Panc1 (cell line): ENCODE results near the gene MEP1B. TPM values are rescaled to one million over a fixed set of nuclear protein-coding genes. Genes with fewer than 3 reads are reported as not detected.

ENCODE experiments used
- ATAC-seq: fragments of 200-7000 bp; cut with Tn5 transposase; 2 replicates; pipeline ENCODE4 v1.9.1; 2020; ENCODE audit warnings: mild to moderate bottlenecking, moderate library complexity
- BruUV-seq: library from RNA; stranded (reverse); fragments of 400-500 nt; replicated peaks from 2 replicates; lab custom pipeline; 2021; lab: Mats Ljungman, UMichigan
- CTCF ChIA-PET: fragments of 300-600 bp; sonication (Branson Sonifier 250); formaldehyde crosslinking; loops from one replicate; lab custom pipeline; 2022; ENCODE audit warnings: antibody characterized with exemption; lab: Charles Lee
- POLR2A ChIA-PET: fragments of 300-600 bp; sonication (Branson Sonifier 250); formaldehyde crosslinking; loops from one replicate; lab custom pipeline; 2022; ENCODE audit warnings: antibody characterized with exemption; lab: Charles Lee
- DNase-seq: peaks from one replicate; pipeline ENCODE4 v3.0.0-alpha.2; 2010; ENCODE audit warnings: low read depth, low spot score
- H3K27ac ChIP-seq: 2 replicates; pipeline ENCODE4 v1.5.1; 2011; ENCODE audit warnings: mild to moderate bottlenecking, low read length, inconsistent platforms
- H3K27me3 ChIP-seq: fragments of 200-500 bp; sonication (Bioruptor generic); 2 replicates; pipeline ENCODE4 v1.6.0; 2014; ENCODE audit warnings: low read length, inconsistent platforms; ENCODE audit not compliant: control insufficient read depth, insufficient read depth
- H3K36me3 ChIP-seq: fragments of 200-500 bp; sonication (Bioruptor generic); 2 replicates; pipeline ENCODE4 v1.5.1; 2014; ENCODE audit warnings: inconsistent platforms, mild to moderate bottlenecking, low read length, moderate library complexity; ENCODE audit not compliant: control insufficient read depth, insufficient read depth
- H3K4me1 ChIP-seq: 2 replicates; pipeline ENCODE4 v1.5.1; 2011; ENCODE audit warnings: inconsistent platforms, mild to moderate bottlenecking, low read length, moderate library complexity; ENCODE audit not compliant: control insufficient read depth, insufficient read depth
- H3K4me3 ChIP-seq, 2 experiments: 2 replicates each; pipeline ENCODE4 v1.5.1; 2011 to 2012; ENCODE audit warnings: low read depth in 2 of 2, low read length in 2 of 2, mild to moderate bottlenecking in 2 of 2, inconsistent platforms in 1 of 2, moderate library complexity in 1 of 2
- H3K9me3 ChIP-seq: fragments of 200-500 bp; sonication (Bioruptor generic); 2 replicates; pipeline ENCODE4 v1.5.1; 2014; ENCODE audit warnings: low read depth, mild to moderate bottlenecking, inconsistent platforms, low read length, moderate library complexity; ENCODE audit not compliant: control insufficient read depth, insufficient read depth
- CTCF ChIP-seq: fragments of 450-650 bp; IDR thresholded peaks from 2 replicates; pipeline ENCODE4 v1.5.1; 2017; ENCODE audit warnings: mild to moderate bottlenecking
- POLR2AphosphoS5 ChIP-seq: IDR thresholded peaks from 2 replicates; pipeline ENCODE4 v1.6.1; 2012; ENCODE audit warnings: mild to moderate bottlenecking, low read depth, low read length, moderate library complexity
- REST ChIP-seq, 2 experiments: IDR thresholded peaks; 2 replicates each; pipeline ENCODE4 v1.6.1; 2011 to 2012; ENCODE audit warnings: low read depth in 2 of 2, control low read depth in 1 of 2, low read length in 1 of 2, mild to moderate bottlenecking in 1 of 2, moderate library complexity in 1 of 2; ENCODE audit not compliant: insufficient read depth in 1 of 2
- SIN3A ChIP-seq: IDR thresholded peaks from 2 replicates; pipeline ENCODE4 v1.6.1; 2012; ENCODE audit warnings: low read depth, mild to moderate bottlenecking, low read length, moderate library complexity, borderline replicate concordance; ENCODE audit not compliant: insufficient read depth
- TCF7L2 ChIP-seq: IDR thresholded peaks from 2 replicates; pipeline ENCODE4 v1.6.1; 2011; ENCODE audit warnings: mild to moderate bottlenecking, low read depth, low read length, inconsistent platforms
- in situ Hi-C: cut with HindIII; loops from 2 replicates; pipeline ENCODE4 v1.10.0; 2016; ENCODE audit warnings: low sequenced_read_pairs, low pct_unique_long_range_greater_than_20kb
- intact Hi-C: fragments of 100-400 bp; cut with micrococcal nuclease; formaldehyde crosslinking; loops from one replicate; pipeline ENCODE4 v1.10.0; 2022; ENCODE audit not compliant: unreplicated experiment
- total RNA-seq: library from RNA; stranded (reverse); gene quantifications from one replicate; pipeline ENCODE4 v1.2.1, GENCODE V29; 2021; ENCODE audit not compliant: unreplicated experiment

MEP1B gene
- total RNA-seq, 1 experiment from 2014 or later: 0.28 TPM

GRCh38 chr18:32252141-32252860 is 62.5 kb downstream of the MEP1B start:
- in situ Hi-C loops: no loop called here
- Histone ChIP-seq H3K4me3 (no peak overlapping the region), H3K27ac (no peak overlapping the region), H3K27me3 (no peaks in the 10 kb centered on the region), H3K4me1 (no peaks in the 10 kb centered on the region), H3K9me3 (no peaks in the 10 kb centered on the region), H3K36me3 (no peaks in the 10 kb centered on the region)
- TF ChIP-seq REST (IDR thresholded peaks at IDR 0.05; ENCODE audit: insufficient read depth in 1 of 2, low read depth in 2 of 2, low read length in 1 of 2): no peak
- TF ChIP-seq CTCF: no peak
- TF ChIP-seq TCF7L2: no peak
- no peak for TF ChIP-seq POLR2AphosphoS5
- no peak for TF ChIP-seq SIN3A
- intact Hi-C loops: no loop called here
- CTCF ChIA-PET: interaction anchor here (0.6 kb wide), 1 partner anchor 159 kb away, joined by 3 read pairs; no protein-coding TSS in a partner anchor
- no peak for ATAC-seq
- BruUV-seq: no TSS peak
- no peak for DNase-seq
- POLR2A ChIA-PET: no interaction called here

GRCh38 chr18:32255570-32255969 is 65.7 kb downstream of the MEP1B start:
- ATAC-seq (no peak), DNase-seq (no peak)
- H3K27me3 ChIP-seq: no peaks in the 10 kb centered on the region
- in situ Hi-C loops (no loop called here), intact Hi-C loops (no loop called here)
- ChIA-PET CTCF (no interaction called here), POLR2A (no interaction called here)
- H3K9me3 ChIP-seq: no peaks in the 10 kb centered on the region
- BruUV-seq: no TSS peak
- no peak overlapping the region for H3K27ac ChIP-seq
- H3K36me3 ChIP-seq: no peaks in the 10 kb centered on the region
- TF ChIP-seq CTCF (no peak), SIN3A (no peak), TCF7L2 (no peak), POLR2AphosphoS5 (no peak), REST (IDR thresholded peaks at IDR 0.05; ENCODE audit: insufficient read depth in 1 of 2, low read depth in 2 of 2, low read length in 1 of 2) (no peak)
- H3K4me3 ChIP-seq: no peak overlapping the region
- H3K4me1 ChIP-seq: no peaks in the 10 kb centered on the region
